HepG2 (cell line): ENCODE data around the gene TXN2. TPM values are rescaled to one million over a fixed set of nuclear protein-coding genes. Genes with fewer than 3 reads are reported as not detected.

Source experiments
- ATAC-seq: fragments of 200-7000 bp; cut with Tn5 transposase; 3 replicates; pipeline ENCODE4 v1.9.1; 2020; ENCODE audit warnings: mild to moderate bottlenecking, moderate library complexity
- BruUV-seq: library from RNA; stranded (reverse); fragments of 400-500 nt; replicated peaks from 2 replicates; lab custom pipeline; 2021; lab: Mats Ljungman, UMichigan
- CTCF ChIA-PET: fragments of 300-600 bp; formaldehyde crosslinking; extraction: SDS; loops from one replicate; lab custom pipeline; 2021; ENCODE audit warnings: low total read pairs, inconsistent platforms, low intra/inter-chr PET ratio; lab: Yijun Ruan, JAX
- POLR2A ChIA-PET: fragments of 350-600 bp; sonication (Branson Sonifier 250); formaldehyde crosslinking; loops from one replicate; lab custom pipeline; 2020; ENCODE audit warnings: antibody characterized with exemption, inconsistent platforms; lab: Yijun Ruan, JAX
- DNase-seq: peaks from one replicate; pipeline ENCODE4 v3.0.0-alpha.2; 2015; ENCODE audit warnings: low spot score
- FAIRE-seq: peaks from 3 replicates; lab custom pipeline; 2011; peaks lifted over from hg19 to GRCh38; lab: Jason Lieb, UNC
- H2AFZ ChIP-seq: one replicate; pipeline ENCODE4 v1.6.1; 2011; ENCODE audit warnings: low read length, inconsistent platforms
- H3K27ac ChIP-seq: fragments of 300-600 bp; 3 replicates; pipeline ENCODE4 v1.8.0; 2011; ENCODE audit warnings: mixed run types, mild to moderate bottlenecking, mixed read lengths, low read length, inconsistent platforms; ENCODE audit not compliant: insufficient read depth; ENCODE audit errors: extremely low read length
- H3K27me3 ChIP-seq, 2 experiments: fragments of 200-600 bp in 1 of 2; 2 replicates in 1 of 2; 3 replicates in 1 of 2; pipeline versions ENCODE4 v1.6.0 to v1.8.0; 2011; ENCODE audit warnings: low read length in 2 of 2, mild to moderate bottlenecking in 2 of 2, moderate library complexity in 2 of 2, inconsistent platforms in 1 of 2; ENCODE audit not compliant: insufficient read depth in 2 of 2, control insufficient read depth in 1 of 2
- H3K36me3 ChIP-seq, 2 experiments: fragments of 200-600 bp in 1 of 2; replicated peaks in 1 of 2; 2 replicates in 1 of 2; 3 replicates in 1 of 2; pipeline versions ENCODE4 v1.5.1 to v1.8.0; 2011; ENCODE audit warnings: low read length in 2 of 2, inconsistent platforms in 1 of 2; ENCODE audit not compliant: insufficient read depth in 2 of 2, control insufficient read depth in 1 of 2
- H3K4me1 ChIP-seq: 2 replicates; pipeline ENCODE4 v1.5.1; 2012; ENCODE audit warnings: low read length, inconsistent platforms; ENCODE audit not compliant: insufficient read depth
- H3K4me2 ChIP-seq: 2 replicates; pipeline ENCODE4 v1.6.0; 2011; ENCODE audit warnings: low read depth, low read length, inconsistent platforms
- H3K4me3 ChIP-seq, 3 experiments: fragments of 200-600 bp in 1 of 3; sonication (generic), shearing (Covaris generic) in 1 of 3; replicated peaks in 1 of 3; 2 replicates each; pipeline ENCODE4 v1.5.1; 2011 to 2016; ENCODE audit warnings: low read length in 3 of 3, inconsistent platforms in 2 of 3, low read depth in 2 of 3, mild to moderate bottlenecking in 2 of 3, control low read depth in 1 of 3, mixed read lengths in 1 of 3; ENCODE audit not compliant: insufficient read depth in 1 of 3
- H3K79me2 ChIP-seq: one replicate; pipeline ENCODE4 v1.6.1; 2011; ENCODE audit warnings: low read length, inconsistent platforms; ENCODE audit not compliant: insufficient read depth
- H3K9ac ChIP-seq: 2 replicates; pipeline ENCODE4 v1.6.0; 2011; ENCODE audit warnings: mild to moderate bottlenecking, low read depth, low read length, inconsistent platforms; ENCODE audit not compliant: insufficient read depth
- H3K9me3 ChIP-seq: 2 replicates; pipeline ENCODE4 v1.5.1; 2012; ENCODE audit warnings: mild to moderate bottlenecking, low read length
- H4K20me1 ChIP-seq: 2 replicates; pipeline ENCODE4 v1.6.0; 2011; ENCODE audit warnings: inconsistent platforms, mild to moderate bottlenecking, low read length, moderate library complexity; ENCODE audit not compliant: insufficient read depth
- AFF4 ChIP-seq: sonication (generic); formaldehyde crosslinking; IDR thresholded peaks from 2 replicates; pipeline ENCODE4 v1.4.0; 2020; ENCODE audit warnings: missing genetic modification reagents
- ARNT ChIP-seq: fragments of 450-650 bp; IDR thresholded peaks from 2 replicates; pipeline ENCODE4 v1.6.1; 2017
- CBFB ChIP-seq: sonication (generic); formaldehyde crosslinking; IDR thresholded peaks from 2 replicates; pipeline ENCODE4 v1.4.0; 2020; ENCODE audit warnings: missing genetic modification reagents
- GATAD1 ChIP-seq: IDR thresholded peaks from 2 replicates; pipeline ENCODE4 v1.6.1; 2016; ENCODE audit warnings: missing genetic modification reagents, missing compliant biosample characterization
- GTF3A ChIP-seq: sonication (generic); formaldehyde crosslinking; conservative IDR thresholded peaks from 2 replicates; pipeline ENCODE4 v1.4.0; 2020; ENCODE audit warnings: mild to moderate bottlenecking, missing genetic modification reagents
- NFKBIZ ChIP-seq: IDR thresholded peaks from 2 replicates; pipeline ENCODE4 v1.6.1; 2018; ENCODE audit warnings: missing genetic modification reagents, missing compliant biosample characterization
- SIX1 ChIP-seq: sonication (generic); formaldehyde crosslinking; IDR thresholded peaks from 2 replicates; pipeline ENCODE4 v1.4.0; 2020; ENCODE audit warnings: missing genetic modification reagents, borderline replicate concordance
- SMC3 ChIP-seq: IDR thresholded peaks from 2 replicates; pipeline ENCODE4 v1.6.1; 2011; ENCODE audit warnings: low read length, improper control_type of control experiment
- THAP11 ChIP-seq: IDR thresholded peaks from 2 replicates; pipeline ENCODE4 v1.6.1; 2016; ENCODE audit warnings: missing biosample characterization, missing genetic modification reagents
- ZFP62 ChIP-seq: sonication (generic); formaldehyde crosslinking; IDR thresholded peaks from 2 replicates; pipeline ENCODE4 v1.4.0; 2020; ENCODE audit warnings: missing genetic modification reagents
- ZNF441 ChIP-seq: sonication (generic); formaldehyde crosslinking; IDR thresholded peaks from 2 replicates; pipeline ENCODE4 v1.7.0; 2021; ENCODE audit warnings: missing genetic modification reagents, borderline replicate concordance
- ZNF674 ChIP-seq: sonication (generic); formaldehyde crosslinking; IDR thresholded peaks from 2 replicates; pipeline ENCODE4 v1.5.0; 2020; ENCODE audit warnings: low read depth, mild to moderate bottlenecking, missing genetic modification reagents
- ZNF703 ChIP-seq: sonication (generic); formaldehyde crosslinking; IDR thresholded peaks from 2 replicates; pipeline ENCODE4 v1.5.1; 2020; ENCODE audit warnings: missing genetic modification reagents, mild to moderate bottlenecking, moderate library complexity, borderline replicate concordance
- ZNF724P ChIP-seq: sonication (generic); formaldehyde crosslinking; IDR thresholded peaks from 2 replicates; pipeline ENCODE4 v1.8.0; 2022; ENCODE audit warnings: missing genetic modification reagents, borderline replicate concordance
- ZSCAN22 ChIP-seq: sonication (generic); formaldehyde crosslinking; IDR thresholded peaks from 2 replicates; pipeline ENCODE4 v1.4.0; 2020; ENCODE audit warnings: mild to moderate bottlenecking, missing genetic modification reagents
- WGBS: methylation state at CpG from one replicate; pipeline ENCODE4 v1.1.6; 2017; ENCODE audit warnings: low lambda C conversion rate; 5-methylcytosine and 5-hydroxymethylcytosine counted together
- in situ Hi-C: cut with HindIII; loops from 2 replicates; pipeline ENCODE4 v1.10.0; 2017; ENCODE audit warnings: low pct_unique_long_range_greater_than_20kb; ENCODE audit not compliant: extremely low pct_ligation_motif_present
- intact Hi-C: fragments of 100-400 bp; cut with micrococcal nuclease; formaldehyde crosslinking; loops from one replicate; pipeline ENCODE4 v1.10.0; 2022; ENCODE audit not compliant: unreplicated experiment
- polyA plus RNA-seq, 8 experiments: library from polyadenylated mRNA; depleted of rRNA in 3 of 8; stranded (reverse) in 7 of 8; unstranded in 1 of 8; fragments of >200 nt; fragmentation: Illumina TruSeq in 4 of 8; extraction: Trizol in 4 of 8; gene quantifications; 2 replicates each; pipeline versions ENCODE4 v1.2.1 to v1.2.3, GENCODE V29; 2011 to 2016; ENCODE audit warnings: low read depth in 4 of 8, missing spikeins in 1 of 8, mixed read lengths in 1 of 8; ENCODE audit not compliant: insufficient read depth in 1 of 8
- total RNA-seq, 5 experiments: library from RNA; depleted of rRNA; stranded (reverse); fragments of >200 nt; fragmentation: Illumina TruSeq; extraction: Trizol; gene quantifications; 2 replicates each; pipeline ENCODE4 v1.2.3, GENCODE V29; 2016; ENCODE audit warnings: low read depth in 1 of 5
- TF ChIP-seq, protein P1 (sequence below): sonication (generic); formaldehyde crosslinking; IDR thresholded peaks from 2 replicates; pipeline ENCODE4 v1.5.0; 2020; ENCODE audit warnings: mild to moderate bottlenecking, missing genetic modification reagents

Gene TXN2
- total and polyA plus RNA-seq, 2 of the 13 experiments (the other 11 are each of a cell fraction or from before 2014, with no cell fraction given), result 41.4 to 109 TPM

- Histone ChIP-seq H3K36me3 (peaks cover 4 to 31% of the 10 kb centered on the region in 2 experiments; a peak in 4 of 5 replicates), H3K4me2 (no peak overlapping the region), H3K4me3 (no peak overlapping the region), H3K4me1 (peaks cover 10% of the 10 kb centered on the region), H4K20me1 (no peaks in the 10 kb centered on the region), H3K27me3 (no peaks in the 10 kb centered on the region), H3K9ac (no peak overlapping the region), H3K27ac (no peak overlapping the region)
- ChIA-PET CTCF (no interaction called here), POLR2A (interaction anchor here (1.1 kb wide), 1 partner anchor 14 kb away, joined by 4 read pairs; the partner anchor contains the start of gene TXN2)
- ATAC-seq, result no peak
- DNase-seq, result no peak
- no peak for TF ChIP-seq ZNF724P (CRISPR knock-in tag)
- TF ChIP-seq ZSCAN22 (CRISPR knock-in tag), result no peak
- TF ChIP-seq THAP11 (CRISPR knock-in tag), result no peak
- no peak for TF ChIP-seq GTF3A (CRISPR knock-in tag)
- no peak for TF ChIP-seq SMC3
- no peak for TF ChIP-seq ZNF703 (CRISPR knock-in tag)
- no peak for TF ChIP-seq ZFP62
- TF ChIP-seq NFKBIZ, result no peak
- no peak for TF ChIP-seq ZNF441
- TF ChIP-seq, protein P1, sequence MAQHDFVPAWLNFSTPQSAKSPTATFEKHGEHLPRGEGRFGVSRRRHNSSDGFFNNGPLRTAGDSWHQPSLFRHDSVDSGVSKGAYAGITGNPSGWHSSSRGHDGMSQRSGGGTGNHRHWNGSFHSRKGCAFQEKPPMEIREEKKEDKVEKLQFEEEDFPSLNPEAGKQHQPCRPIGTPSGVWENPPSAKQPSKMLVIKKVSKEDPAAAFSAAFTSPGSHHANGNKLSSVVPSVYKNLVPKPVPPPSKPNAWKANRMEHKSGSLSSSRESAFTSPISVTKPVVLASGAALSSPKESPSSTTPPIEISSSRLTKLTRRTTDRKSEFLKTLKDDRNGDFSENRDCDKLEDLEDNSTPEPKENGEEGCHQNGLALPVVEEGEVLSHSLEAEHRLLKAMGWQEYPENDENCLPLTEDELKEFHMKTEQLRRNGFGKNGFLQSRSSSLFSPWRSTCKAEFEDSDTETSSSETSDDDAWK (CRISPR knock-in tag), result no peak
- no peak for TF ChIP-seq CBFB (CRISPR knock-in tag)
- no peak for TF ChIP-seq ARNT
- no peak for TF ChIP-seq SIX1 (CRISPR knock-in tag)
- TF ChIP-seq ZNF674 (CRISPR knock-in tag), result no peak
- no peak for TF ChIP-seq AFF4 (CRISPR knock-in tag)
- TF ChIP-seq GATAD1 (CRISPR knock-in tag), result no peak
- TF ChIP-seq, all 625 proteins: peak for 0
- Histone ChIP-seq H3K9me3 (no peaks in the 10 kb centered on the region), H3K79me2 (no peaks in the 10 kb centered on the region), H2AFZ (no peak overlapping the region)
- BruUV-seq, result no TSS peak
- intact Hi-C loops, result no loop called here
- 100% methylated on average over 2 of the region's 7 CpGs for WGBS
- no peak for FAIRE-seq
- in situ Hi-C loops, result loop anchor here (5.0 kb wide), 1 partner anchor 166 kb away; no protein-coding TSS in a partner anchor
Observed at GRCh38 chr22:36467946-36468345, 13.5 kb downstream of the TXN2 start.
